ENCODE data around the gene SNX25.
"Not testable (repeated sequence)": the region's sequence is repeated elsewhere in the genome, so short reads cannot be mapped to it uniquely, and the experiment has no call there.

SNX25 gene

DNA sequence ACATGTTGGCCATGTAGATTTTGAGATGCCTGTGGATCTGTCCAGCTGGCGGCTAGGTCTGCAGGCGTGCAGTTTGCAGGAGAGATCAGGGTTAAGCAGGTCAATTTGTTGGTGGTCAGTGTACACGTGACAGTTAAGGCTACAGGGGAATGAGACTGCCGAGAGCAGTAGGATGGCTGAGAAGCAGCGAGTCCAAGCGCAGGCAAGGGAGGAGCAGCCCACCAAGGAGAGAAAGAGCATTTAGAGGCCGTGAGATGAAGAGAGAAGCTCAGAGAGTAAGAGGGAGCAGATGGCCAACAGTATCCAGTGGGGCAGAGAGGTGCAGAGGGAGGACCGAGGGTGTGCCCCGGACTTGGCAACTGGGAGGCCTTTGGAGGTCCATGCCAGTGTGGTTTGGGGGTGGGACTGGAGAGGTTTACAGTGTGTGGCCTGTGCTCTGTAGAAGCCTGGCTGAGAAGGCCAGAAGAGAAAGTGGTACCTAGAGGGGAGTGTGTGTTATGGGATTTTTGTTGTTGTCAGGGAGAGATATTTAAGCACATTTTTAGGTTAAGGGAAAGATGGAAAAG is 18.4 kb downstream of the SNX25 start:
- in situ Hi-C loops (cut with MboI; ENCODE audit: low sequenced_read_pairs): no loop called here

DNA sequence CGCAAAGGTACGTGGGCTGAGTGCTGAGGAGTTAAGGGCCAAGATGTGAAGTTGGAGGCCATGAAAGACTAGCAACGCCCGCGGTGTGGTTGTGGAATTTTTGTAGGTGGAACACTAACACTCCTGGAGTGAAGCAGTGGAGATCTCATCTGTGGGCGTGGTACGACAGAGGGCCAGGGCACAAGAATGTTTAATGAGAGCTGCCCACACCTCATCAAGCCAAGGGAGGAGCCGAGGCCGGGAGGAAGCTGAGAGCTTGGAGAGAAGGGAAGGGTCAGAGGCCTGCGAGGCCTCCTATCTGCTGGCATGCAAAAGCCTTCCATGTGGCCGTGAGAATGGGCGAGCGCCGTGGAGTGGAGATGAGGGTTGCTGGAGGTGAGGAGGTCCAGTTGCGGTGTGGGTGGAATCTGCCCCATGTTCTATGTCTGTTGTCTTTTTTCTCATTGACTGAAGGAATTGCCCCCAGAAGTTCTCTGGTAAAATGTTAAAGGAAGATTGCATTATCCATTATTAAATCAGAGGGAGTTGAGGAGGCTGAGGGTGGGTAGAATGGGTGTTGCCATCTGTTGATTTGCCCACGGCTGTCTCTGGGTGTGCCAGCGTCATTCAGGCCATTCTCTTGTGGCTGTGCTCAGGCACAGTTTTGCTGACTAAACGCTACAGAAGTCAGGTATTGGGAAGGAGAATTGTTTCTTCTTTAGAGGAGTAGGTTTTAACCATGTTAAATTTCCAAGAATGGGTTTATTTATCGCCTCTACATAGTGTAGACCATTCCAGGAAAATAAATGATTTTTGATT is 19.8 kb downstream of the SNX25 start:
- in situ Hi-C loops (cut with MboI; ENCODE audit: low sequenced_read_pairs): no loop called here

DNA sequence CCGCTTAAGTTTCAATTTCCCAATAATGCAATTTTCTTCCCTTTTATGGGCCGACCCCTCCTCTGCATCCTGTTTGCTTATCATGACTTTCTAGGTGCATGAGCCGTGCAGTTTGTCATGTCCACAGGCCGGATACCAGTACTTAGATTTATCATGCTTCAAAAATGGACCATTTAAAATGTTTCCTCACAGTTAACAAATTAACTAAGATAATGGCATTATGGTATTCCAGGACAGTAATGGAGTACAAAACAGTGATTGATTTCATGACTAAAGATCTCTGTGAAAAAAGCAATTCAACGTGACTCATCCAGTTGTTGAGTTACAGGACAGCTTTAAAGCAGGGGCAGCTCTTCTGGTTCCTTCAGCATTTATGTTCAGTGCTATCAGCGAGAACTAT is 23.0 kb downstream of the SNX25 start:
- in situ Hi-C loops (cut with MboI; ENCODE audit: low sequenced_read_pairs): no loop called here

DNA sequence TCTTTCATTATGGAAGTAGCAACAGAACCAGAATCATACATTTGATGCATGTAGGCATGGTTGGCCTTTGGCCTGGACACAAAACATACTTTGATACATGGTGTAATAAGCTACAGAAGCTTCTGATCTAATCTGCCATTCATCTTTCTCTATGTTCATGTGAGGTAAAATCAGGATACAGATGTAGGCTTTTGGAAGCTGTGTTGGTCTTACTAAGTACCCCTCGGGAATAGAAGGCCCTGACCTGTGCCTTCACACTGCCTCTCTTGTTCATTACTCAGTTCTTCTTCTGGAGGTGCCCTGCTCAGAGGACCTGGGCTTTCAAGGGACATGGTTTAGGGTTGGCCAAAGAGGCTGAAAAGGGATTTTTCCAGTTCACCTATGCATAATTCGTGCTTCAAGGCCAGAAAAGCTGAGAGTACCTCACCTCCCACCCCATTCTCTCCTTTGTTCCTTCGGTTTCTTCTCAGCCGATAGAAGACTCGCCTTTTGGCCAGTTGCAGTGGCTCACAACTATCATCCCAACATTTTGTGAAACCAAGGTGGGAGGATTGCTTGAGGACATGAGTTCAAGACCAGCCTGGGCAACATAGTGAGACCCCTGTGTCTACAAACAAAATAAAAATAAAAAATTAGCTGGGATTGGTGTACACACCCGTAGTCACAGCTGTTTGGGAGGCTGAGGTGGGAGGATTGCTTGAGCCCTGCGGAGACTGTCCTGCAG is 25.9 kb downstream of the SNX25 start:
- in situ Hi-C loops (cut with MboI; ENCODE audit: low sequenced_read_pairs): no loop called here

DNA sequence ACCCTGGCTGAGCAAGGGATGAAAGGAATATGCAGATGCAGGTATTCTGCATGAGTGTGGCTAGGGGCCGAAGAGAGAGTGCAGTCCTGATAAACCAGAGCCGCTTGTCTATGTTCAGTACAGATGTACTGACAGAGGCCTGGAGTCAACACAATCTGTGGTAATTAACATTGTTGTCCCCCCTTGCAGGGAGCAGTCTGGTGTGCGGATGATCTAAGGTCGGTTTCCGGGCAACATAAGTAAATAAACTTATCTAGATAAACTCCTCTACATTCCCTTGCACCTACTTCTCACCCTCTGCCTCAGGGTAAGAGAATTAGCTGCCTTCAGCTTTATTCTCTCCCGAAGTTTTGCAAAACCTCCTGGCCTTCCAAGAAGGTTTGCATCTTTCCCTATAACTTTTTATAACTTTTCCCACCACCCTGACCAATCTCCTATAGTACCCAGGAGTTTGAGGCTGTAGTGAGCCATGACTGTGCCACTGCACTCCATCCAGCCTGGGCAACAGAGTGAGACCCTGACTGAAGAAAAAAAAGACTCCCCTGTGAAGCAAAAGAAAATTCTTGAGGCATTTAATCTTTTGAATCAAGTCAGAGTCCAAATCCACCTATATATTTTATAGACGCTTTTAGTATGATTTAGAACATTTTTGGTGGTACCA is 26.6 kb downstream of the SNX25 start:
- in situ Hi-C loops (cut with MboI; ENCODE audit: low sequenced_read_pairs): no loop called here

DNA sequence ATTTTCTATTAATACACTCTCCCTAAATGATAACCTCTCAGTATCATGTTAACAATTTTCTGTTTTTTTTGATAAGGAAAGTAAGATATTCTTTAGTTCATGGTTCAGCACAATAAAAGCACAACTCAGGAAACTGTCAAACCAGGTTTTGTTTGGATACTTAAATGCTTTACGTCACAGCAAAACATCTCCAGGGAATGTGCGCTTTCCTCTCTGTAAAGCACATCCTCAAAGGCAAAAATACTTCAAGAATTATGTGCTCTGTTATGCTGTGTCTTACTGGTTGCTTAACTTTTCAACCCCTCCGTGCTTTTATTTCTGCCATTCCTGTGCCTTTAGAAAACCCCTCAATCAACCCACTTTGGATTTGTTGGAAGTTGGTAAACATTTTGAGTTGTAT is 27.8 kb downstream of the SNX25 start:
- in situ Hi-C loops (cut with MboI; ENCODE audit: low sequenced_read_pairs): no loop called here

DNA sequence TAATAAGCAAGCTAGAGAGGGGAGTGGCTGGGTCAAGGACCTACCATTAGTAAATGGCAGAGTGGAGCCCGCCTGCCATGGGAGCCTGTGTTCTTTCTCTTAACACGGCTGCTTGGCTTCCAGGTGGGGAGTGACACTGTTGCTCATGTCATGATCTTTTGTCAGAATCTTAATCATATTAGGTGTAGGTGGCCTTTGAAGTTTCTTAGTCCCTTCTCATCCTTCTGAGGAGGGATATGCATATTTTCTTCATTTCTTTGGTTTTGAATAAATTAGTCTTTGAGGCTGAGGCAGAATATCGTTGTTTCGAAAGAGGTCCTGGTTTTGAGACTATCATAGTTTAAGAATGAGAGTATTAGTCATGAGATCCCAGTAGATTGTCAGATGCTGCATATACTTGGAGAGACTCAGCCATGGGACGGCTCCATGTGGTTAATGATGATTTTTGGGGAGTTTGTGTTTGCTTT is 28.9 kb downstream of the SNX25 start:
- in situ Hi-C loops (cut with MboI; ENCODE audit: low sequenced_read_pairs): no loop called here

DNA sequence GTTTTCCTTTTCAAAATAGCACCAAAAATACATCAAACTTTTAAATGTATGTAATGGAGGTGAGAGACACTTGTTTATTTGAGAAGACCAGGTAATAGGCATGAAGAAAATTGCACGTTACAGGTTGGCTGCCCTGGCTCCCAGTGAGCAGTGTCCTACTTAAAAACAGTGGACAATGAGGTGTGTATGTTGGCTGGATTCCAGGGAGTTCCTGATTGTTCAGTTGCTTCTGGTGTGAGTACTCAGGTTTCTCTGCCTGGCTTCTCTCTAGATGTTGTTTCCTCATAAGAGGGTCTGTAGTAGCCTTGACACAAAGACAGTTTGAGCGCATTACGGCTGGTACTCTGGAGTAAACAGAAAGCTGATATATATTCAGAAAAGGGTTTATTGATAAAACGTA is 29.4 kb downstream of the SNX25 start:
- in situ Hi-C loops (cut with MboI; ENCODE audit: low sequenced_read_pairs): no loop called here

DNA sequence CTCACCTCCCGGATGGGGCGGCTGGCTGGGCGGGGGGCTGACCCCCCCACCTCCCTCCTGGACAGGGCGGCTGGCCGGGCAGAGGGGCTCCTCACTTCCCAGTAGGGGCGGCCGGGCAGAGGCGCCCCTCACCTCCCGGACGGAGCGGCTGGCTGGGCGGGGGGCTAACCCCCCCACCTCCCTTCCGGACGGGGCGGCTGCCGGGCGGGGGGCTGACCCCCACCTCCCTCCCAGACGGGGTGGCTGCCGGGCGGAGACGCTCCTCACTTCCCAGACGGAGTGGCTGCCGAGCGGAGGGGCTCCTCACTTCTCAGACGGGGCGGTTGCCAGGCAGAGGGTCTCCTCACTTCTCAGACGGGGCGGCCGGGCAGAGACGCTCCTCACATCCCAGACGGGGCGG is 31.1 kb downstream of the SNX25 start:
- in situ Hi-C loops (cut with MboI; ENCODE audit: low sequenced_read_pairs): not testable (repeated sequence)

DNA sequence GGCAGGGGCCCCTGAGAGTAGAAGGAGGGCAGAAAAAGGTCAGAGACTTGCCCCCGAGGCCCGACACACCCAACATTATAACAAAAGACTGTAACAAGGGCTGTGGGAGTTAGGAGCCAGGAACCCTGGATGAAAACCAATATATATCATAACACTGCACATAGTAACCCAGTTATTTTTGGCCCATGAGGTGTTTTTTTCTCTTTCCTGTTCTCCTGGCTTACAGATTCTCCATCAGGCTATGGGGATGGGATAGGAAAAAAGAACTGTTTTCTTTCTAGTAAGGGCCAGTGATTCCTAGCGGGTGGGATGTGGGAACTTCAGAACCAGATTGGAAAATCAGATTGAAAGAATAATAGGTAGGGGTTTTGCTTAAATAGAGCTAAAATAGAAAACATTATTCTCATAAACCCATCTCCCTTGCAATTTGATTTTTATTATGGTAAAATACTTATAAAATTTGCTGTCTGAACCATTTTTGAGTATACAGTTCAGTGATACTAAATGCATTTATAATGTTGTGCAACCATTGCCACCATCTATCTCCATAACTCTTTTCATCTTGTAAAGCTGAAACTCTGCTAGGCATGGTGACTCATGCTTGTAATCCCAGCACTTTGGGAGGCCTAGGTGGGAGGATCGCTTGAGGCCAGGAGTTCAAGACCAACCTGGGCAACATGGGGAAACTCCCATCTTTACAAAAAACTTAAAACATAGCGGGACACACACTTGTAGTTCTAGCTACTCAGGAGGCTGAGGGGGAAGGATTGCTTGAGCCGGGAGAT is 33.5 kb downstream of the SNX25 start:
- in situ Hi-C loops (cut with MboI; ENCODE audit: low sequenced_read_pairs): no loop called here

DNA sequence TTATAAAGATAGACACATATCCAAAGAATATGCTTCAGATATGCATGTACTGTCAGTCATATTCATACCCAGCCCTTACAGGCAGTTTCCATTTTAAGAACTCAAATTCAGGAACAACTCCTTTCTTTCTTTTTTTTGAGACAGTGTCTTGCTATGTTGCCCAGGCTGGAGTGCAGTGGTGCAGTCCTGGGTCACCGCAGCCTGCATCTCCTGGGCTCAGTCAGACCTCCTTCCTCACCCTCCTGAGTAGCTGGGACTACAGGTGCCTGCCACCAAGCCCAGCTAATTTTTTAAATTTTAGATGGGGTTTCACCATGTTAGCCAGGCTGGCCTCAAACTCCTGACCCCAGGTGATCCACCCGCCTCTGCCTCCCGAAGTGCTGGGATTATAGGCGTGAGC is 34.5 kb downstream of the SNX25 start:
- in situ Hi-C loops (cut with MboI; ENCODE audit: low sequenced_read_pairs): no loop called here

DNA sequence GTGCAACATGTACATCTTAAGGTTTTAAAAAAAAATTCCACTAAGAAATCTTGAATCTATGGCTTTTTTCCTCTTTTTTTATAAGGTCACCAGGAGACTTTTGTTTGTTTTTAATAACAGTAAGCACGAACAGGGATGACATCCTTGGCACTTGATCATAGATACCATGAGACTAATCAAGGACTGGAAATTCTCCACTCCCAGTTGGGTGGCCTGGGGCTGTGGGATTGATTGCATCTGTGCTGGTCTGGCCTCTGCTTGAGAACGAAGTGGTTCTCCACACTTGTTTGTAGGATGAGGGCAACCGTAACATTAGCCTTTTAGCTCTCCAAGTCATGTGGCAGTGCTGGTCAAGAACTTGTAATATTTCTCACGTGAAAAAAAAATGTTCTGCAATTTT is 35.4 kb downstream of the SNX25 start:
- in situ Hi-C loops (cut with MboI; ENCODE audit: low sequenced_read_pairs): no loop called here

DNA sequence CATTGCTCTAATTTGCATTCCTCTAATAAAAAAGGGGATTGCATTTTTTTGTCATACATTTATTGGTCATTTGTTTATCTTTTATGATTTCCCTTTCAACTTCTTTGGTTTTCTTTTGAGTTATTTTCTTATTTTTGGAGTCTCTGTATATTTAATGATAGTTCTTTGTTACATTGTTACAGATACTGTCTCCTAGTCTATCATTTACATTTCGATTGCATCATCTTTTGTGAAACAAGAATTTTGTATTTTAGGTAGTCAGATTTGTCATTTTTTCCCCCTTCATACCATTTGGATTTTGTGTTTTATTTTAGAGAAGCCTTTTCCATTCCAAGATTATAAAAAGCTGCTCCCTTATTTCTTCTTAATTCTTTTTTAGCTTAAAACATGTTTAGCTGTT is 37.1 kb downstream of the SNX25 start:
- in situ Hi-C loops (cut with MboI; ENCODE audit: low sequenced_read_pairs): no loop called here

DNA sequence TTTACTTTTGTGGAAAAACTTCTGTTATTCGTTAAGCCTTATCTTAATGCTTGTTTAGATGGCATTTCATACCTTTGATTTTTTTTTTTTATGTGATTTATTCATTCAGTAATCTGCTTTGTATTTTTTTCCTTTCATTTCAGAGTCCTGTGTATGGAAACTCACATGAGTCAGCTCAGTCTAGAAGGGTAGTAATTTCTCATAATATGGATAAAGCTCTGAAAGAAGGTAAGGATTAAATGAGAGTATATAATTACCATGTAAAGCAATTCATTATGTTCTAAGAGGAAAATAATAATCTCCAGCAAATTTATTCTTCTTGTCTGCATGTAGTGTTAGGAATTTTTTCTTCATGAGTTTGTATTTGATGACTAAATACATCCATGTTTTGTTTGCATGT is 37.8 kb downstream of the SNX25 start:
- in situ Hi-C loops (cut with MboI; ENCODE audit: low sequenced_read_pairs): no loop called here

DNA sequence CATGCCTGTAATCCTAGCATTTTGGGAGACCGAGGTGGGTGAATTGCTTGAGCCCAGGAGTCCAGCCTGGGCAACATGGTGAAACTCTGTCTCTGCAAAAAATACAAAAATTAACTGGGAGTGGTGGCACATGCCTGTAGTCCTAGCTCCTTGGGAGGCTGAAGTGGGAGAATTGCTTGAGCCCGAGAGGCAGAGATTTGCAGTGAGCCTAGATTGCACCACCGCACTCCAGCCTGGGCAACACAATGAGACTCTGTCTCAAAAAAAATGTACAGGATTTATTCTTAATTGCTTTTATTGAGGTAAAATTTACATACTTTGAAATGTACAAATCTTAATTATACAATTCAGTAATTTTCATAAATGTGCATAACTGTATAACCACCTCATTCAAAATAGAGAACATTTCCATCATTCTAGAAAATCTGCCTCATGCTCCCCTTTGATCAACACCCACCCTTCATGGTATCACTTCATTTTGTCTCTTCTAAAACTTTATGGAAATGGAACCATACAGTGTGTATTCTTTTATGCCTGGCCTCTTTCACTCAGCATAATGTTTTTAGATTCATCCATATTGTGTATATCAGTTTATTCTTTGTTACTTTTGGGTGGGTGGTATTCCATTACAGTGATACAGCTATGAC is 39.1 kb downstream of the SNX25 start:
- in situ Hi-C loops (cut with MboI; ENCODE audit: low sequenced_read_pairs): no loop called here

DNA sequence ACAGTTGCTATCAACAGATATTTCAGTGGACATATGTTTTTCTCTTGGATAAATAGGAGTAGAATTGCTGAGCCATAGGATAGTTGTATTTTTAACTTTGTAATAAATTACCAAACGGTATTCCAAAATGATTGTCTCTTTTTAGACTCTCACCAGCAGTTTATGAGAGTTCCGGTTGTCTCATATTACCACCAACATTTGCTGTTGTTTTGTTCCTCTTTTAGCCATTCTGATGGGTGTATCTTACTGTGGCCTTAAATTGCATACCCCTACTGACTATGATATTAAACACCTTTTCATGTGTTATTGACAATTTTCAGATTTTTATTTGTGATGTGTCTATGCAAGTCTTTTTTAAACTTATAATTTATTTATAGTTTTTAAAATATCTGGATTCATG is 39.7 kb downstream of the SNX25 start:
- in situ Hi-C loops (cut with MboI; ENCODE audit: low sequenced_read_pairs): no loop called here

DNA sequence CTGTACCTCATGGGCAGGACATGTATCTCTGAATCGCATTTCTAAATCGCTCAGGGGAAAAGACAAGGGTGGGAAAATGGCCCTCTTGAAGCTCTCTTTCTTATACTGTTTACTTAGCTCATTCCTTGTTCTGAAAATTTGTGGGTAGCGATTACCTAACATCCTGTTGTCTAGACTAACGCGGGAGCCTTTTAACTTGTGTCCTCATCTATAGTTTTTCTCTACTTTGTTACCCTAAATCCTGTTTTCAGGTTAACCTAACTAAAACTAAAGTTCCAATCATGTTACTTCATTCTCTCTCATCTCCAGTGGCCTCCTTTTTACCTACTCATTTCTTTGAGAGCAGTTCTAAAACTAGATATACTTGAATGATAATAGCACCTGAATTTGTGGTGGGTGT is 45.0 kb downstream of the SNX25 start:
- in situ Hi-C loops (cut with MboI; ENCODE audit: low sequenced_read_pairs): no loop called here

DNA sequence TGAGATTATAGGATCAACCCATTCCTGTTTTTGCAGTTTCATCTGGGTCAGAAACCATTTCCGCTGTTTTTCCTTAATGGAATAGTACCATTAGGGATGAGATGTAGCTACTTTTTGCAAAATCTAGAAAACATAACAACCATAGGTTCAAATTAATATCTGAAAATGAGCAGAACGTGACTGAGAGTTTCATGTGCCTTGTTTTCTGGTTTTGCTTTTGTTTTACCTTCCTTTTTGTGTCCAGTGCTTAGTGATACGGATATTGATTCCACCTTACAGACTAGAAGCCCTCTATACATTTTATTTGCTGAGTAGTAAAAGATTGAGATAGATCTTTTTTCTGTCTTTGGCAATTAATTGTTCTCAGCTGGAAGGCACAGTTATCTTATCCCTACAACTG is 46.5 kb downstream of the SNX25 start:
- in situ Hi-C loops (cut with MboI; ENCODE audit: low sequenced_read_pairs): no loop called here

DNA sequence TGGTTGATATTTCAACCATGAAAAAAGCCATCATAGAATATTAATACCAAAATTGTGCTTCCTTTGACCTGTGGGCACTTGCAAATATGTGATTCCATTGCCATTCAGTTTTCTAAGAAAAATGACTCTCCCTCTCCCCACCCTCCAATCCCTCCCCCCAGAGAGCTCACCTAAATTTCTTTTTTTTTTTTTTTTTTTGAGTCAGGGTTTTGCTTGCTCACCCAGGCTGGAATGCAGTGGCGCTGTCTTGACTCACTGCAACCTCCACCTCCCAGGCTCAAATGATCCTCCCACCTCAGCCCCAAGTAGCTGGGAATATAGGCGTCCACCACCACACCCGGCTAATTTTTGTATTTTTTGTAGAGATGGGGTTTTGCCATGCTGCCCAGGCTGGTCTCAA is 47.0 kb downstream of the SNX25 start:
- in situ Hi-C loops (cut with MboI; ENCODE audit: low sequenced_read_pairs): no loop called here

DNA sequence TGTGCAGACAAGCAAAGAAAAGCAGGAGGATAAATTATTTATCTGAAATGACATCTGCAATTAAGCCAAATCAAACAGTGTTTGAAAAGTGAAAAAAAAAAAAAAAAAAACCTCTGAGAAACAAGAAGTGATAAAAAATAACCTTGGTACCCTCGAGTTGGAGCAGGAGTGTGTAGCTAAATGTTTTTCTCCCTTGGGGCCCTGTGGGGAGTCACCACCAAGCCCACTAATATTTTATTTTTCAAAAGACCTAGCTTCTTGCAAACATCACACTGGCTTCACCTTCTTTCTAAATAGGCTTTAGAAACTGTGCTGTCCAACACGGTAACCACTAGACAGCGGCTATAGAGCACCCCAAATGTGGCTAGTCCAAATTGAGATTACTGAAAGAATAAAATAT is 47.7 kb downstream of the SNX25 start:
- in situ Hi-C loops (cut with MboI; ENCODE audit: low sequenced_read_pairs): no loop called here
